WTC11 (cell line): Measurements from ENCODE around the gene CTNNA3. TPM values are rescaled to one million over a fixed set of nuclear protein-coding genes. Genes with fewer than 3 reads are reported as not detected.

Source experiments
- ATAC-seq: fragments of 200-7000 bp; cut with Tn5 transposase; 2 replicates; pipeline ENCODE4 v1.10.0; 2021; ENCODE audit warnings: mild to moderate bottlenecking, moderate library complexity
- CTCF ChIA-PET: fragments of 300-600 bp; sonication (Branson Sonifier 250); formaldehyde crosslinking; loops from one replicate; lab custom pipeline; 2021; ENCODE audit warnings: antibody characterized with exemption; lab: Charles Lee
- POLR2A ChIA-PET: fragments of 350-600 bp; sonication (Branson Sonifier 250); formaldehyde crosslinking; loops from one replicate; lab custom pipeline; 2021; ENCODE audit warnings: antibody characterized with exemption; lab: Charles Lee
- DNase-seq: peaks from one replicate; pipeline ENCODE4 v3.0.0; 2021; ENCODE audit warnings: low spot score
- H3K27ac Mint-ChIP-seq: 2 replicates; pipeline ENCODE4 v1.8.0; 2021; ENCODE audit warnings: mixed read lengths
- H3K27me3 Mint-ChIP-seq: 2 replicates; pipeline ENCODE4 v1.8.0; 2021; ENCODE audit warnings: low read depth, mild to moderate bottlenecking, moderate library complexity, mixed read lengths
- H3K36me3 Mint-ChIP-seq: 2 replicates; pipeline ENCODE4 v1.8.0; 2021; ENCODE audit warnings: mixed read lengths
- H3K4me1 Mint-ChIP-seq: 2 replicates; pipeline ENCODE4 v1.8.0; 2022; ENCODE audit warnings: mixed read lengths
- H3K4me3 Mint-ChIP-seq: 2 replicates; pipeline ENCODE4 v1.8.0; 2021; ENCODE audit warnings: mild to moderate bottlenecking, moderate library complexity, mixed read lengths
- H3K9me3 Mint-ChIP-seq: 2 replicates; pipeline ENCODE4 v1.8.0; 2021; ENCODE audit warnings: mixed read lengths
- AFF4 ChIP-seq: sonication (generic); formaldehyde crosslinking; IDR thresholded peaks from 2 replicates; pipeline ENCODE4 v1.8.1; 2023; ENCODE audit warnings: mild to moderate bottlenecking, missing genetic modification reagents, borderline replicate concordance
- AR ChIP-seq: fragments of 250-450 bp; sonication (Bioruptor Pico); IDR thresholded peaks from 2 replicates; pipeline ENCODE4 v1.9.0; 2021; ENCODE audit warnings: mild to moderate bottlenecking
- CBFB ChIP-seq: sonication (generic); formaldehyde crosslinking; IDR thresholded peaks from 2 replicates; pipeline ENCODE4 v1.8.1; 2022; ENCODE audit warnings: mild to moderate bottlenecking, low read depth, missing genetic modification reagents
- CREM ChIP-seq: sonication (generic); formaldehyde crosslinking; IDR thresholded peaks from 2 replicates; pipeline ENCODE4 v1.8.1; 2022; ENCODE audit warnings: mild to moderate bottlenecking, missing genetic modification reagents, moderate library complexity
- ESRRA ChIP-seq: sonication (generic); formaldehyde crosslinking; IDR thresholded peaks from 2 replicates; pipeline ENCODE4 v1.8.1; 2022; ENCODE audit warnings: mild to moderate bottlenecking, missing genetic modification reagents, borderline replicate concordance
- ETV6 ChIP-seq: sonication (generic); formaldehyde crosslinking; IDR thresholded peaks from 2 replicates; pipeline ENCODE4 v1.8.1; 2022; ENCODE audit warnings: mild to moderate bottlenecking, missing genetic modification reagents
- HMGXB4 ChIP-seq: sonication (generic); formaldehyde crosslinking; IDR thresholded peaks from 2 replicates; pipeline ENCODE4 v1.8.1; 2023; ENCODE audit warnings: mild to moderate bottlenecking, moderate library complexity, missing genetic modification reagents
- JUN ChIP-seq: sonication (generic); formaldehyde crosslinking; IDR thresholded peaks from 2 replicates; pipeline ENCODE4 v1.8.0; 2023; ENCODE audit warnings: mild to moderate bottlenecking, missing genetic modification reagents
- MAX ChIP-seq: sonication (generic); formaldehyde crosslinking; IDR thresholded peaks from 2 replicates; pipeline ENCODE4 v1.8.0; 2022; ENCODE audit warnings: mild to moderate bottlenecking, missing genetic modification reagents
- MXD4 ChIP-seq: fragments of 250-450 bp; sonication (Bioruptor Pico); IDR thresholded peaks from 2 replicates; pipeline ENCODE4 v1.8.0; 2021; ENCODE audit warnings: mild to moderate bottlenecking, moderate library complexity, borderline replicate concordance
- NFYB ChIP-seq: sonication (generic); formaldehyde crosslinking; conservative IDR thresholded peaks from 2 replicates; pipeline ENCODE4 v1.8.0; 2022; ENCODE audit warnings: low read depth, missing genetic modification reagents
- PREB ChIP-seq: sonication (generic); formaldehyde crosslinking; IDR thresholded peaks from 2 replicates; pipeline ENCODE4 v1.8.1; 2022; ENCODE audit warnings: mild to moderate bottlenecking, missing genetic modification reagents, moderate library complexity, borderline replicate concordance
- RELA ChIP-seq: sonication (generic); formaldehyde crosslinking; IDR thresholded peaks from 2 replicates; pipeline ENCODE4 v1.8.1; 2022; ENCODE audit warnings: missing genetic modification reagents, mild to moderate bottlenecking, borderline replicate concordance
- SMAD4 ChIP-seq: sonication (generic); formaldehyde crosslinking; IDR thresholded peaks from 2 replicates; pipeline ENCODE4 v1.8.0; 2022; ENCODE audit warnings: mild to moderate bottlenecking, missing genetic modification reagents
- ZBTB43 ChIP-seq: sonication (generic); formaldehyde crosslinking; IDR thresholded peaks from 2 replicates; pipeline ENCODE4 v1.8.1; 2023; ENCODE audit warnings: mild to moderate bottlenecking, missing genetic modification reagents
- ZNF416 ChIP-seq: fragments of 250-450 bp; sonication (Bioruptor Pico); IDR thresholded peaks from 2 replicates; pipeline ENCODE4 v1.9.0; 2021; ENCODE audit warnings: mild to moderate bottlenecking, inconsistent platforms
- ZNF512 ChIP-seq: sonication (generic); formaldehyde crosslinking; IDR thresholded peaks from 2 replicates; pipeline ENCODE4 v1.8.1; 2022; ENCODE audit warnings: missing genetic modification reagents, borderline replicate concordance
- ZNF671 ChIP-seq: fragments of 250-450 bp; sonication (Bioruptor Pico); IDR thresholded peaks from 2 replicates; pipeline ENCODE4 v1.8.0; 2021; ENCODE audit warnings: mild to moderate bottlenecking
- ZSCAN18 ChIP-seq: fragments of 250-450 bp; sonication (Bioruptor Pico); IDR thresholded peaks from 2 replicates; pipeline ENCODE4 v2.1.2; 2022; ENCODE audit warnings: mild to moderate bottlenecking, moderate library complexity
- total RNA-seq: library from RNA; stranded (reverse); gene quantifications from 3 replicates; pipeline ENCODE4 v1.2.3, GENCODE V29; 2021

The CTNNA3 gene
- total RNA-seq, 1 experiment from 2014 or later = 6.1 TPM

GRCh38 chr10:66049335-66049734 is 1646.7 kb downstream of the CTNNA3 start (continued):
- TF ChIP-seq AFF4 (no peak), ESRRA (CRISPR knock-in tag) (no peak), RELA (CRISPR knock-in tag) (no peak), NFYB (CRISPR knock-in tag) (no peak), MXD4 (no peak), ETV6 (CRISPR knock-in tag) (no peak), AR (CRISPR knock-in tag) (no peak), ZNF512 (CRISPR knock-in tag) (no peak), ZNF416 (CRISPR knock-in tag) (no peak), SMAD4 (no peak)

GRCh38 chr10:66045859-66046258 is 1650.1 kb downstream of the CTNNA3 start:
- Mint-ChIP-seq H3K27ac (no peak overlapping the region), H3K36me3 (peaks cover 11% of the 10 kb centered on the region), H3K4me3 (no peak overlapping the region), H3K4me1 (peaks cover 3% of the 10 kb centered on the region; the same call in 1 of the 2 replicates), H3K27me3 (no peaks in the 10 kb centered on the region), H3K9me3 (peaks cover 23% of the 10 kb centered on the region)
- CTCF ChIA-PET = no interaction called here
- POLR2A ChIA-PET = no interaction called here
- DNase-seq (no peak), ATAC-seq (no peak)
- TF ChIP-seq RELA (CRISPR knock-in tag) = no peak
- TF ChIP-seq ZBTB43 (CRISPR knock-in tag) = no peak
- TF ChIP-seq CREM = no peak
- no peak for TF ChIP-seq ESRRA (CRISPR knock-in tag)
- TF ChIP-seq HMGXB4 (CRISPR knock-in tag) = no peak
- no peak for TF ChIP-seq MAX (CRISPR knock-in tag)
- TF ChIP-seq CBFB = no peak
- TF ChIP-seq ZSCAN18 (CRISPR knock-in tag) = no peak
- TF ChIP-seq PREB (CRISPR knock-in tag) = no peak
- no peak for TF ChIP-seq JUN
- TF ChIP-seq ZNF671 (CRISPR knock-in tag) = no peak
